ENCODE measurements around the gene TENM4. TPM values are rescaled to one million over a fixed set of nuclear protein-coding genes. Genes with fewer than 3 reads are reported as not detected.

Gene TENM4
- polyA plus RNA-seq, 2 of the 4 experiments (the other 2 are of a cell fraction), result 0.06 to 0.31 TPM

- Histone ChIP-seq H3K27ac (no peak overlapping the region), H3K9me3 (no peaks in the 10 kb centered on the region), H3K4me1 (no peaks in the 10 kb centered on the region), H3K4me3 (no peak overlapping the region), H3K4me2 (no peak overlapping the region)
- ChIA-PET POLR2A (no interaction called here), CTCF (interaction anchor here (1.2 to 1.4 kb wide), 2 partner anchors 8 to 21 kb away, joined by 3 read pairs; no protein-coding TSS in a partner anchor)
- ATAC-seq (no peak), DNase-seq (ENCODE audit: low read depth in 1 of 2, low spot score in 1 of 2) (no peak), FAIRE-seq (no peak)
- TF ChIP-seq RNF2 (IDR thresholded peaks at IDR 0.05; ENCODE audit: borderline replicate concordance, low read depth) (no peak), HDAC2 (IDR thresholded peaks at IDR 0.05) (no peak), BHLHE40 (IDR thresholded peaks at IDR 0.05; ENCODE audit: low read depth, low read length) (no peak), EHF (CRISPR knock-in tag; IDR thresholded peaks at IDR 0.05) (no peak), MAZ (IDR thresholded peaks at IDR 0.05; ENCODE audit: borderline replicate concordance, low read depth, low read length) (no peak), KDM5A (IDR thresholded peaks at IDR 0.05) (no peak), EP300 (IDR thresholded peaks at IDR 0.05) (no peak), CHD2 (IDR thresholded peaks at IDR 0.05; ENCODE audit: low read length, partially characterized antibody) (no peak), ESRRA (IDR thresholded peaks at IDR 0.05; ENCODE audit: borderline replicate concordance, low read length) (no peak)
- TF ChIP-seq, protein P1, sequence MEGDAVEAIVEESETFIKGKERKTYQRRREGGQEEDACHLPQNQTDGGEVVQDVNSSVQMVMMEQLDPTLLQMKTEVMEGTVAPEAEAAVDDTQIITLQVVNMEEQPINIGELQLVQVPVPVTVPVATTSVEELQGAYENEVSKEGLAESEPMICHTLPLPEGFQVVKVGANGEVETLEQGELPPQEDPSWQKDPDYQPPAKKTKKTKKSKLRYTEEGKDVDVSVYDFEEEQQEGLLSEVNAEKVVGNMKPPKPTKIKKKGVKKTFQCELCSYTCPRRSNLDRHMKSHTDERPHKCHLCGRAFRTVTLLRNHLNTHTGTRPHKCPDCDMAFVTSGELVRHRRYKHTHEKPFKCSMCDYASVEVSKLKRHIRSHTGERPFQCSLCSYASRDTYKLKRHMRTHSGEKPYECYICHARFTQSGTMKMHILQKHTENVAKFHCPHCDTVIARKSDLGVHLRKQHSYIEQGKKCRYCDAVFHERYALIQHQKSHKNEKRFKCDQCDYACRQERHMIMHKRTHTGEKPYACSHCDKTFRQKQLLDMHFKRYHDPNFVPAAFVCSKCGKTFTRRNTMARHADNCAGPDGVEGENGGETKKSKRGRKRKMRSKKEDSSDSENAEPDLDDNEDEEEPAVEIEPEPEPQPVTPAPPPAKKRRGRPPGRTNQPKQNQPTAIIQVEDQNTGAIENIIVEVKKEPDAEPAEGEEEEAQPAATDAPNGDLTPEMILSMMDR (IDR thresholded peaks at IDR 0.05), result no peak
- TF ChIP-seq, protein P2, sequence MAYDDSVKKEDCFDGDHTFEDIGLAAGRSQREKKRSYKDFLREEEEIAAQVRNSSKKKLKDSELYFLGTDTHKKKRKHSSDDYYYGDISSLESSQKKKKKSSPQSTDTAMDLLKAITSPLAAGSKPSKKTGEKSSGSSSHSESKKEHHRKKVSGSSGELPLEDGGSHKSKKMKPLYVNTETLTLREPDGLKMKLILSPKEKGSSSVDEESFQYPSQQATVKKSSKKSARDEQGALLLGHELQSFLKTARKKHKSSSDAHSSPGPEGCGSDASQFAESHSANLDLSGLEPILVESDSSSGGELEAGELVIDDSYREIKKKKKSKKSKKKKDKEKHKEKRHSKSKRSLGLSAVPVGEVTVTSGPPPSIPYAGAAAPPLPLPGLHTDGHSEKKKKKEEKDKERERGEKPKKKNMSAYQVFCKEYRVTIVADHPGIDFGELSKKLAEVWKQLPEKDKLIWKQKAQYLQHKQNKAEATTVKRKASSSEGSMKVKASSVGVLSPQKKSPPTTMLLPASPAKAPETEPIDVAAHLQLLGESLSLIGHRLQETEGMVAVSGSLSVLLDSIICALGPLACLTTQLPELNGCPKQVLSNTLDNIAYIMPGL (CRISPR knock-in tag; IDR thresholded peaks at IDR 0.05; ENCODE audit: borderline replicate concordance), result no peak
- WGBS (ENCODE audit: missing lambda C conversion rate), result 48% methylated on average over 2 of the region's 2 CpGs
Observed at GRCh38 chr11:79333355-79333754, 107.5 kb downstream of the TENM4 start.

GRCh38 chr11:79332017-79332416, 108.8 kb downstream of the TENM4 start:
- TF ChIP-seq FOSL2 (IDR thresholded peaks at IDR 0.05) (no peak), FOSL2 (CRISPR knock-in tag; IDR thresholded peaks at IDR 0.05) (no peak), SREBF2 (IDR thresholded peaks at IDR 0.05) (no peak), NR3C1 (IDR thresholded peaks at IDR 0.05) (no peak), FOXS1 (CRISPR knock-in tag; IDR thresholded peaks at IDR 0.05) (no peak), CBX8 (IDR thresholded peaks at IDR 0.05) (no peak), NFE2L2 (conservative IDR thresholded peaks at IDR 0.05; ENCODE audit: low read length) (no peak), JUN (IDR thresholded peaks at IDR 0.05) (no peak), ESRRA (IDR thresholded peaks at IDR 0.05; ENCODE audit: borderline replicate concordance, low read length) (no peak)
- TF ChIP-seq, protein P1 (IDR thresholded peaks at IDR 0.05), result no peak
- POLR2A ChIA-PET, result no interaction called here
- FAIRE-seq, result no peak
- Histone ChIP-seq H3K4me2 (no peak overlapping the region), H3K4me1 (no peaks in the 10 kb centered on the region), H3K9me3 (no peaks in the 10 kb centered on the region), H3K27ac (no peak overlapping the region), H3K4me3 (no peak overlapping the region)
- no peak for DNase-seq (ENCODE audit: low read depth in 1 of 2, low spot score in 1 of 2)
- ATAC-seq, result no peak
- WGBS (ENCODE audit: missing lambda C conversion rate), result 18% methylated on average over 2 of the region's 2 CpGs
- CTCF ChIA-PET, result no interaction called here
